GM21619 (cell line): Measurements from ENCODE around the gene MGAT4D.
"Not testable (repeated sequence)": the region's sequence is repeated elsewhere in the genome, so short reads cannot be mapped to it uniquely, and the experiment has no call there.

ENCODE experiments used
- ATAC-seq: cut with Tn5 transposase; IDR thresholded peaks from one replicate; pipeline ENCODE4 v1.9.1; 2021; ENCODE audit not compliant: unreplicated experiment

Gene MGAT4D

DNA sequence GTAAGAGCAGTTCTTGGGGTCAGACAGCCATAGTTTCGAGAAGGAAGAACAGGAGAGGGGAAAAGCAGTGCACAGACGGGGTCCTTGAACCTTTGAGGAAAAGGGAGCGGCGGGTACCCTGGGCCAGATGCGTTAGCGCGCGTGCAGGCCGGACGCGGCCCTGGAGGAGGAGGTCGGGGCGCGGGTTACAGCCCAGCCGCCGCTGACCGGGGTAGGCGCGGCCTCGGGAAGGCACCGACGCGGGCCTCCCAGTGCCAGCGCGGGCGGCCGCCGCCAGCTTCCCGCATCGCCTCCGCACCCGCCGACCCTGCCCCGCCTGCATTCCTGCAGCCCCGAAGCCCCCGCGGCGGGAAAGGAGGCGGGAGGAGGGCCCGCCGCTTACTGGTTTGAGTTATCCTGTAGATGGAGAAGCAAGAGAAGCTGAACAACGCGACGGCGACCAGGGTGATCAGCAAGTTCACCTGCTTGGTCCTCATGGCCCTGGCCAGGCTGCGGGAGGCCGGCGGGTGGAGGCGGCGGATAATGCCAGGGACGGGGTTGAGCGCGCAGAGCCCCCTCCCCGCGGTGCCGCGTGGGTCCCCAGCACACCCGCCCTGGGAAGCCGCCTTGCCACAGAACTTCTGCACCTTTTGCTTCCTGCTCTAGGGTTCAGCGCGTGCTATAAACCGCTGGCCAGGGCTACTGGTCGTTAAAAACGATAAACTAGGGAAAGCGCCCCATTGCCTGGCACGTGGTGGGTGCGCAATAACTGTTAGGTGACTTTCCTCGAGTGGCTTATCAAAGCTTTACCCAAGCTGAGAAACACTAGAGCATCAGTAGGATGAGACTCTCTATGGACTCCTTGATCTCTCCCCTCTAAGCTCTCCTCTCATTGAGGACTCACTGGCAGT, at the start of gene MGAT4D:
MGAT4D (minus strand) TSS at position 547 of the 890 bp plus-strand sequence; CDS start at position 476, 71 bp downstream.
- ATAC-seq: no peak

DNA sequence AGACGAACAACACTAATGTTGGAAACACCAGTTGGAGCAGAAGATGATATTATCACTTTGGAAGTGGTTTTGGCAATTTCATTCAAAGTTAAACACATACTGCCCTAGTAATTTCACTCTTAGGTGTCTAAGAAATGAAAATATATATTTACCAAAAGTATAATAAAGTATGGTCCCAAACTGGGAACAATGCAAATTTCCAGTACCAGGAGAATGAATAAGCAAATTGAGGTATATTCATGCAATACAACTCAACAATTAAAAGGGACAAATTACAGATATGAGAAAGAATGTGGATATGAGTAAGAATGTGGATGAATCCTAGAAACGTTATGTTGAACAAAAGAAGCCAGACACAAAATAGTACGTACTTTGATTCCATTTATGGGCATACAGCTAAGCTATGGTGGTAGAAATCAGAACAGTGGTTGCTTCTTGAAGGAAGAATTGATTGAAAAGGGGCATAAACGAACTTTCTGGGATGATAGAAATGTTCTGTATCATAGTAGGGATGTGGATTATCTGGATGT, 35.9 kb upstream of the MGAT4D start:
- no peak for ATAC-seq

DNA sequence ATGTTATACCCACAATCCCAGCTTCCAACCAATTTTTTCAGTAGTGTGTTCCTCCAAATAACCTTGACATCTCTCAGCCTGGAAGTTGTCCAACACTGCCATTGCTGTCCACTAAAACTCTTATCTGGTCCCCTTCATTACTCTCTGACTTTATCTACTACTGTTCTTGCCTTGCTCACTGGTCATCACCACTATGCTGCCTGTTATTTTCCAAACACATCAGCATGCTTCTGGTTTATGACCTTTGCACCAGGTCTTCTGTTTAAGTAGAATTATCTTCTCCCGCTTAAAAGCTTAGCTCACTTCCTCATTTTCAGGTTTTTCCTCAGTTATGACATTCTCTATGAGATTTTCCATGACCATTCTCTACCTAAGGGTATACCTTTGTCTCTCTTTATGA, 31.3 kb upstream of the MGAT4D start:
- ATAC-seq: no peak

DNA sequence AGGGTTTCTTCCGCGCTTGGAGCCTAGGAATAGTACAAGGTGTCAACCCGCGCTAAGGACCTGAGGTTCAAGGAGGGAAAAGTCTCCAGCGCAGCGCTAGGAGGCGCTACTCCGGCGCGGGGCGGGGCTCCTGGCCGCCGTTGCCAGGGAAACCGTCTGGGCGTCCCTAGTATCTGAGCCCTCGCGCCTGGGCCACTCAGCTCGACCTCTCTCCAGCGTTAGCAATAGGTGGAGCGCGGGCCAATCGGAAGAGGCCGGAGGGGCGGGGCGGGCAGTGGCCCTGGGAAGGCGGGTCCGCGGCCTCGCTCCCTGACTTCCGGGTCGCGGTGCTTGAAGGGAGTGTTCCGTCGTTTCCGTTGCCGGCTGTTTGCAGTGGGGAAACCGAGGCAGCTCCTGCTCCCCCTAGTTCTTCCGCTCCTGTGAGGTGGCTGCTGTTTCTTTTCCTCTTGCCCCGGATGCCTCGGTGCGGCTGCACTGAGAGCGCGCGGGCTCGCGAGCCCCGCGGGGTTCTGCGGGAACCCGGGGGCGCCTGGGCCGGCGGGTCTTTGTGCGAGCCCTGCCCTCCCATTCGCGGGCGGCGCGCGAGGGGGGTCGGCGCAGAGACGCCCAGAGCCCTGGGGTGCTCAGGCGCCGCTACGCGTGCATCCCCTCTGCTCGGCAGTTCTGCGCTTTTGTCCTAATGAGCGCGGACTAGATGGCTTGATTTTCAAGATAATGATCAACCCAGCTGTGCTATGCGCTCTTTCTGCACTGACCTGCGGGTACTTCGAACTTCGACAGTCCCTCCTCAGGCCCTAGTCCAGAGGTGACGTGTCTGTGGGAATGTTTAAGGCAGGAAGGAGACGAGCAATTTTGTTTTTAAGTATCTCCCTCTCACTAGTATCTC, 26.0 kb upstream of the MGAT4D start, which contains the start of gene ELMOD2:
ELMOD2 (plus strand) TSS at position 312 of the 886 bp plus-strand sequence. CDS start 1,261 bp downstream, outside the sequence.
- ATAC-seq: peak; percentile 100

DNA sequence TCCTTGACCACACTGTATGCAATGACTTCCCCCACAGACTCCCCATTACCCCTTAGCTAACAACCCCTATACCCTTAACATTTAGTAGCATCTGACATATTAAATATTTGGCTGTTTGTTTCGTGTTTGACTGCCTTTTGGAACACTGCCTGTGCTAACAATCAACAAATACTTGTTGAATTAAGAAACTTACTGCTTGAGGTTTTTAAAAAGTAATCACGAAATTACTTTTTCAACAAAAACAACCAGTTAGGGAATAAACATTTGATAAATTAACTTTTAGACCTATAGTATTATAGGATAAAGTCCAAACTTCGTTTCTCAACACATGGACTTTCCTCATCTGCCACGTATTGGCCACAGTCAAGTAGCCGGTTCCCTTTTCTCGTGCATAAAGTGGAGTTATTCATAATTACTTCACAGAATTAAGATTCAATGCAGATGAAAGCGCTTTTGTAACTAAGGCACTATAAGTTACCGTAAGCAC, 25.3 kb upstream of the MGAT4D start:
- ATAC-seq: peak; percentile 4

DNA sequence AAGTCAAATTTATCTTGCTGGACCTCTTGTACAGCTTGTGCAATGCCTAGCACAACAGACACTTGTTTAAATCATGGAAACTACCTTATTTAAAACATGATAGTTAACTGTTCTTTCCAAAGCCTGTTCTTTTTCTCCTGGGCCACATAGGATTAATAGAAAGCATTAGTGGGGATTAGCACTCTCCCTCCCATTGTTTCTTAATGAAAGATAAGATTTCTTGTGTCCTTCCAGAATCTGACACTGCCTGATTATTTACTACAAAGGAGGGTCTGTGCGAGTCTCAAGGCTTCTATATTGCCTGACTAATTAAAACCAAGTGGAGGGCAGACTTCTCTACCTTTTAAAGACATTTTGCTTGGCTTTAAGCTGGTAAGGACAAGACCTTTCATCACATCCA, 17.3 kb upstream of the MGAT4D start:
- no peak for ATAC-seq

DNA sequence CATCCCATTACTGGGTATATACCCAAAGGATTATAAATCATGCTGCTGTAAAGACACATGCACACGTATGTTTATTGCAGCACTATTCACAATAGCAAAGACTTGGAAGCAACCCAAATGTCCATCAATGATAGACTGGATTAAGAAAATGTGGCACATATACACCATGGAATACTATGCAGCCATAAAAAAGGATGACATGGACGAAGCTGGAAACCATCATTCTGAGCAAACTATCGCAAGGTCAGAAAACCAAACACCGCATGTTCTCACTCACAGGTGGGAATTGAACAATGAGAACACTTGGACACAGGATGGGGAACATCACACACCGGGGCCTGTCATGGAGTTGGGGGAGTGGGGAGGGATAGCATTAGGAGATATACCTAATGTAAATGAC, 15.7 kb upstream of the MGAT4D start:
- ATAC-seq: not testable (repeated sequence)

DNA sequence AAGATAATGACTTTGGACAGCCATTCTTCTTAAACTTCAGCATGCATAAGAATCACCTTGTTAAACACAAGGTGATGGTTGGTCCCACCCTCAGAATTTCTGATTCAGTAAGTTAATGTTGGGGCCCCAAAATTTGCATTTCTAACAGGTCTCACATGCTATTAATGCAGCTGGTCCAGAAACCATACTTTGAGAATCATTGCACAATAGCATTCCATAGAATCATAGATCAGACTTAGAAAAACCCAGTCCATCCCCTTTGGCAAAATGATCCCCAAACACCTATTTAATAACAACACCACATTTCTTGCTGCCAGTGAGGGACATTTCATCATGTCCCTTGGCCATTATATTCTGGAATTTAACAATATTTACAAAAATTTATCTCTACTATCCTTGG, 6.2 kb upstream of the MGAT4D start:
- no peak for ATAC-seq

DNA sequence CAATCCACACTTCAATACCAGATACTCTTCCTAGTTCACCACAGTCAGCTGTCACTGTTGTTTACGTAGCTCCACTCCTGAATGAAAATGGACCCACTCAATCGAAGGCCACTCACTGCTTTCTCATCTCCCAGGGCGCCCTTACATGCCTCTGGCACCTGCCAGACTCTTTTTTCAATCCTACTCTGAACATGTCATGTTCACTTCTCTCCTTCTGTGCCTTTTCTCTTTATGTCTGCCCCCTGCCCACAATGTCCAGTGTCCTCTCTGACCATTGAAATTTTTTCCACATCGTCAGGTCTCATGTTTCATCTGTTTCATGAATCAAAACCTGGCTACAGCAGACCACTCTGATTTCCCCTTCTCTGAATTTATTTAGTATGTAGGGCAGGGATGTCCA, 1.3 kb upstream of the MGAT4D start:
- ATAC-seq: no peak

DNA sequence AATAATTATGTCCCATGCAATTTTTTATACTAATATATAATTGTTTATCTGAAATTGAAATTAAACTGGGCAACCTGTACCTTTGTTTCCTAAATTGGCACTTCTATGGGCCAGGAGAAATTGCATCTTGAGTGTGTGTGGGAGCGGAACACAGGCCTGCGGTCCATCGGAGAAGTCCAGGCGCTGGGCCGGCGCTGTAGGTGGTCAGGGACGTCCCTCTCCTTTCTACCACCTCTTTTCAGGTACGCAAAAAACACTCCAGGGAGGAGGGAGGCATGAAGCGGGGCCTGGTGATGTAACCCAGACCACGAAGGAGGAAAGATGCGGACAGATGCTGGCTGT, 717 bp downstream of the MGAT4D start:
- no peak for ATAC-seq

DNA sequence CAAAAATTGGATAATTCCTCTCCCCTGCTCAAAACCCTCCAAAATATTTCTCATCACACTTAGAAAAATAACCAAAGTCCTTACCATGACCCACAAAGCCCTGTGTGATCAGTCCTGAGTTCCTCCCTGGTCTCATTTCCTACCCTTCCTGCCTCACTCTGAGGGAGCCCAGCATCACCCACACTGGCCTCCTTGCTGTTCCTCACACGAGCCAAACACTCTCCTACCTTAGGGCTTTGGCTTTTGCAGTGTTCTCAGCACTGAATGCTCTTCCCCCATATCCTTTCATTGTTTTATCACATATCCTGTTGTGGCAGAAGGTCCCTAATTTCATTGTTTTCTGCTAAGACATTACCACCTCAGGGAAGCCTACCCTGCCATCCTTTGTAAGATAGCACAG, 12.2 kb downstream of the MGAT4D start:
- ATAC-seq: no peak

DNA sequence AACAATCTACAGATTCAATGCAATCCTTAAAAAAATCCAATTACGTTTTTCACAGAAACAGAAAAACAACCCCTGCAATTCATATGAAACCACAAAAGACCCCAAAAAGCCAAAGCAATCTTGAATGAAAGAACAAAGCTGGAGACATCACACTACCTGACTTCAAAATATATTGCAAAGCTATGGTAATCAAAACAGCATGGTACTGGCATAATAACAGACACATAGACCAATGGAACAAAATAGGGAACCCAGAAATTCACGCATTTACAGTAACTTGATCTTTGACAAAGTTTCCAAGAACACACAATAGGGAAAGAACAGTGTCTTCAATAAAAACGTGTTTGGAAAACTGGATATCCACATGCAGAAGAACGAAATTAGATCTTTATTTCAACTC, 14.6 kb downstream of the MGAT4D start:
- no peak for ATAC-seq

DNA sequence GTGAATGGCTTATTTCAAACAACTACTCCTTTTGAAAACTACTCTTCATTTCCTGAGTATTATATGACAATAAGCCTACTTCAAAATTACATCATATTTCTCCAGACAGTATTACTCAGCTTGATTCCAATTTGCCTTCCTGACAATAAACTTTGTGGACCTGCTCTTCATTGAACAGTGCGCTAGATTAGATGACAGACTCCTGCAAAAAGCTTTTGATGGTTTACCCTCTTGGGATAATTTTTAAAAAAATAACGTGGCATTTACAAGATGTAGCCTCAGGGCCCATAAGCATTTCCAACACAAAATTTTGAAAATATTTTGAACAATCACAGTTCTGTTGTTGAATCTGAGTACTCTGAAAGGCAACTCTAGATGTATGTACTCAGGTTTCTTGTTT, 25.9 kb downstream of the MGAT4D start:
- ATAC-seq: no peak

DNA sequence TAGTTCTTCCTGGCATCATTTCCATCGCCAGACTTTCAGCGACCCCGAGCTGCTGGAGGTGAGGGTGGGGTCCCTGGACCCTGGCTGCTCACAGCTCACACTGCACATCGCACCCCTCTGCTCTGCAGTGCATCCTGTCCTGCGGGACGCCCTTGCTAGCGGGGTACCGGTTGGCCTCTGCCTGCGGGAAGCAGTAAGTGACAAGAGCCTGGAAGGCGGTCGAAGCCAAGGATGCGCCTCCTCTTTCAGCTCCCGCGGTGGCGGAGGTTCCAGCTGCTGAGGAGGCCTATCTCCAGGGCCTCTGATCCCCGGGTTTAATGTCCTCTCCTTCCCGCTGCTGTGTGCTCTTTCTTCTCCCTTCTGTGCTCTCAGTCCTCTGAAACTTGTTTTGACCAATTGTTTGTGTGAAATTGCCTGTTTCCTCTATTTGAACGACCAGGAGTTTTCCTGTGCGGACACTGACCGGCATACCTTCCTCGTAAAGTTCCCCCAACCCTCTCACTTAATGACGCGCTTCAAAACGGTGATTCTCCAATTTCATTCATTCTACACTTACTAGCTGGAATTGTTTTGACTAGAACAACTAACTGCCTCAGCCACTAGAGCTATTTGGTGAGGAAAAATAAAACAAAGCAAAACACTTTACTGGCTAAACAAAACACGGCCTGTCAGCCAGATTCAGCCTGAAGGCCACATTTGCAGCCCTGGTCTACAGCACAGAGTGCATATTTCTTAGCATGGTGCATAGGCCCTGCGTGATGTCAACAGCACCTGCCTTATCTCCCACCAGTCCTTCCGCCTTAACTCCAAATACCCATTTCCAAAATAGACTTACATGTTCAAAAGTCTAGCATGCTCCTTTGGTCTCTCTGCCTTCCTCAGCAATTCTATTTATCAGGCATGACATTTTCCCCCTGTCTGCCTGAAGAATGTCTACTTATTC, 28.0 kb downstream of the MGAT4D start:
- ATAC-seq: no peak

DNA sequence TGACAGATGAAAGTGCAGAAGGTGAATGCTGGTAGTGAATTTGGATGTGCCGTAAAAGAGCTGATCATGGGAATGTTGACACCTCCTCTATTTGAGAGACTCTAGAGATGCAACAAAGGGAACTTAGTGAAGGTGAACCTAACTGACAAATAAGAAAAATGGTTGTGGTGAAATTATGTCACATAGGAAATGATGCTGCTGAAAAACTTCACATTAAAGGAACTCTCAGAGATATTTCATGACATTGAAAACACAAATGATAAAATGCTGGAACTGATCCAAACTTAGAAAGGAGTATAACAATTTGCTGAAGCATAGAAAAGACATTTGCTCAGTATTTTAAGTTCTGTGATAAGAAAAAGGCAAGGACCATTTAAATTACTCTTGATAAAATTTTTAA, 31.9 kb downstream of the MGAT4D start:
- no peak for ATAC-seq

DNA sequence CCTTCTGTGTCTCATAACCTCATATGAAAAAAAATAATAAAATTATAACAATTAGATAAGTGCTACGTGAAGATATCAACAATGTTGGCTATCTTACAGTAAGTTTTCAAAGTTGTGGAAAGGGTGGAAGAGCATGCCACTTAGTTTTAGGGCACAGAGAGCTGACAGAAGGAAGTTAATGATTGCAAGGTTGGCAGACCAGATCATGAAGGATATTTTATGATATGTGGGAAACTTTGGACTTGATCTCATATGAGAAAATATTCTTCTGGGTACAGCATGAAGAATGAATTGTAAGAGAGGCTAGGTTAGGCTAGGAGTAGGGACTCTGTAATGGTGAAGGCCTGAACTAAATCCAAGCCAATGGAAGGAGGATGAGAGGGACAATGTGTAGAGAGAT, 34.5 kb downstream of the MGAT4D start:
- ATAC-seq: no peak

DNA sequence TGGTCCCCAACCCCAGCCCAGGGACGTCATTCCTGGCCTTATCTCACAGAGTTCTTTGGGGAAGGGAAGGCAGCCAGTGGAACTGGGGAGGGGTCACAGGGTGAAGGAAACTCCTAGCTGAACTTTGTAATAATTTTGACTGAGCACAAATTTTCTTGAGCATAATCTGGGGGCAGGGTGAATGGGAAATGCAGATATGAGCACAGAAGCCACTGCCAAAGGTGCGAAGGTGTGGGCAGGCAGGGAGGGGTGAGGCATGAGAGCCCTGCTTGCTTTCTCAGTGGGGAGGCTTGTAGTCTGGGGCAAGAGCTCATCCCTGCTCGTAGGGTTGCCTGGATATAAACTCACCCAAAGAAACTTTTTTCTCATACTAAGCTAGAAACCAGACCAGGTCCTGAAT, 34.9 kb downstream of the MGAT4D start:
- no peak for ATAC-seq

DNA sequence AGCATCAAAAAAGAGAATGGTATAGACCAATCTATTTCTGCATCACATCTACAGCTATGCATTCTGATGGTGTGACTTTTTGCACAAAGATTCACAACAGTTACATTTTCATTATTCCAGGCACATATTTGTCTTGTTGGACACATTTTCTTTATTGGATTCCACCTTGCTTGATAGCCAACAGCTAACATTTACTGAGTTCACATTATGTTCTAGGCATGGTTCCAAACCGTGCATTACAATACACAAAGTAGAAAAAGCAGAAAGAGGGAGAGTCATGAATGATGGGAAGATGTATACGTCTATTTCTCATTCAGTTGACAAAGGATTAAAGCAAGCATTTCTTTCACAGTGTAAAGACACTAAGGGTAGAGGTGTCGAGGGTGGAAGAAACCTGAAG, 47.7 kb downstream of the MGAT4D start:
- no peak for ATAC-seq

DNA sequence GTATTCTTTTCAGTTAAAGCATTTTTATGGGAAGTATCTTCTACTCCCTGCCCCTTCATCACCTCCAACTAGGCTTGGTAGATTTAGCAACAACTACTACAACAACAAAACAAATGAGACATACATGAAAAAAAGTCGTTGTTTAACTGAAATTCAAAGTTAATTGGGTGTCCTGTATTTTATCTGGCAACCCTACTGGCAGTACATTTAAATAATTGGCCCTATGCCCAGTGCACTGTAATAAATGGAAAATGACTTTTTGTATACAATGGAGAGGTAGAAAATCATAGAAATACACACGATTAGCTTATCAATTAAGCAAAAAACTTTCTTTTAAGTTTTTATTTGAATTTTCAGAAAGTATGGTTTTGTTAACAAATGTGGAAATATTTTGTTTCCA, 49.3 kb downstream of the MGAT4D start:
- ATAC-seq: no peak

DNA sequence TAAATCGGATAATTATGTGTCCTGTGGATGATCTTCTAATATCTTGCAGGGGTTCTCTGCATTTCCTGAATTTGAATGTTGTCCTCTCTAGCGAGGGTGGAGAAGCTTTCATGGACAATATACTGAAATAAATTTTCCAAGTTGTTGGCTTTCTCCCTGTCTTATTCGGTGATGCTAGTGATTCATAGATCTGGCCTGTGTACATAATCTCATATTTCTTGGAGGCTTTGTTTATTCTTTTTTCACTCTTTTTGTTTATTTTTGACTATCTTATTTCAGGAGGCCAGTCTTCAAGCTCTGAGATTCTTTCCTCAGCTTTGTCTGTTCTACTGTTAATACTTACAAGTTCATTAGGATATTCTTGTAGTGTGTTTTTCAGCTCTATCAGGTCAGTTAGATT, 49.9 kb downstream of the MGAT4D start:
- no peak for ATAC-seq
